ENCODE measurements around the gene PRRX2. TPM values are rescaled to one million over a fixed set of nuclear protein-coding genes. Genes with fewer than 3 reads are reported as not detected.

The PRRX2 gene
- total and polyA plus RNA-seq, 2 of the 4 experiments (the other 2 are of a cell fraction): 12.7 to 35.5 TPM

- TF ChIP-seq USF2 (IDR thresholded peaks at IDR 0.05; ENCODE audit: low read depth, low read length) (no peak), SMC3 (IDR thresholded peaks at IDR 0.05; ENCODE audit: low read depth, low read length) (no peak), RFX5 (IDR thresholded peaks at IDR 0.05; ENCODE audit: low read depth, low read length) (no peak), FOS (IDR thresholded peaks at IDR 0.05; ENCODE audit: low read depth, low read length) (no peak)
Observed at GRCh38 chr9:129728744-129729143, 63.3 kb downstream of the PRRX2 start (continued).

GRCh38 chr9:129731477-129732085 lies 66.1 kb downstream of the PRRX2 start:
- no peak overlapping the region for H2BK120ac ChIP-seq (ENCODE audit: low read depth, low read length)
- H3K14ac ChIP-seq (replicated peaks; ENCODE audit: low read depth, low read length): no peak overlapping the region
- ChIA-PET POLR2A (ENCODE audit: unreplicated experiment) (no interaction called here), CTCF (interaction anchor here (0.7 kb wide), 1 partner anchor 191 kb away, joined by 4 read pairs; no protein-coding TSS in a partner anchor)
- no peak overlapping the region for H4K91ac ChIP-seq (ENCODE audit: insufficient read depth, low read depth, low read length)
- H2AK5ac ChIP-seq (ENCODE audit: low read depth, low read length): no peak overlapping the region
- no peak overlapping the region for H3K4ac ChIP-seq (ENCODE audit: low read depth, low read length)
- no peak overlapping the region for H2BK20ac ChIP-seq (ENCODE audit: low read depth, low read length)
- no peak overlapping the region for H4K5ac ChIP-seq (ENCODE audit: low read depth, low read length)
- H3K36me3 ChIP-seq (ENCODE audit: control insufficient read depth, insufficient read depth, low read length): no peaks in the 10 kb centered on the region
- H2AFZ ChIP-seq (replicated peaks; ENCODE audit: low read length, poor library complexity): no peak overlapping the region
- in situ Hi-C loops (cut with MboI; ENCODE audit: low sequenced_read_pairs): no loop called here
- H3K56ac ChIP-seq (ENCODE audit: extremely low read depth, insufficient read depth, low read length): no peak overlapping the region
- H3K4me3 ChIP-seq (ENCODE audit: insufficient read depth, low read depth, low read length): no peak overlapping the region
- no peak overlapping the region for H3K18ac ChIP-seq (ENCODE audit: low read depth, low read length)
- ATAC-seq (ENCODE audit: low read depth) (no peak), DNase-seq (no peak)
- no peak overlapping the region for H3K4me2 ChIP-seq (ENCODE audit: low read depth, low read length)
- intact Hi-C loops (cut with micrococcal nuclease): no loop called here
- no peaks in the 10 kb centered on the region for H4K20me1 ChIP-seq (ENCODE audit: insufficient read depth, low read length)
- H3K9ac ChIP-seq (ENCODE audit: low read depth, low read length): no peak overlapping the region
- no peaks in the 10 kb centered on the region; the same call in 1 of the 2 replicates for H3K27me3 ChIP-seq (ENCODE audit: control insufficient read depth, insufficient read depth, low read length)
- H4K8ac ChIP-seq (ENCODE audit: low read depth in 2 of 2, low read length in 2 of 2): no peak overlapping the region
- H2BK15ac ChIP-seq (ENCODE audit: low read depth, low read length): no peak overlapping the region
- H3K9me3 ChIP-seq (ENCODE audit: control insufficient read depth, insufficient read depth, low read length): no peaks in the 10 kb centered on the region
- H3K9me1 ChIP-seq (ENCODE audit: insufficient read depth, low read length): no peaks in the 10 kb centered on the region
- H2BK5ac ChIP-seq (ENCODE audit: low read depth, low read length, poor library complexity, severe bottlenecking): no peak overlapping the region
- dilution Hi-C loops (cut with HindIII; ENCODE audit: low sequenced_read_pairs, unreplicated experiment): no loop called here
- no peaks in the 10 kb centered on the region for H3K79me1 ChIP-seq (ENCODE audit: low read depth in 1 of 2, low read length in 2 of 2)
- WGBS, 2 experiments (ENCODE audit: extremely low coverage in 2 of 2, insufficient read length in 1 of 2): no CpG with 5 or more reads among the region's 6 CpGs
- H3K4me1 ChIP-seq (ENCODE audit: control insufficient read depth, insufficient read depth, low read length): no peaks in the 10 kb centered on the region; the same call in 1 of the 2 replicates
- H3K27ac ChIP-seq (ENCODE audit: insufficient read depth, low read length): no peak overlapping the region
- H2AK9ac ChIP-seq (replicated peaks; ENCODE audit: low read depth, low read length, poor library complexity): no peak overlapping the region
- BruUV-seq (replicated peaks): no TSS peak
- no peak overlapping the region for H3K23ac ChIP-seq (ENCODE audit: low read depth, low read length)
- TF ChIP-seq NFE2L2 (IDR thresholded peaks at IDR 0.05; ENCODE audit: low read depth, low read length) (no peak), BHLHE40 (IDR thresholded peaks at IDR 0.05; ENCODE audit: low read depth, low read length) (no peak), CTCF (conservative IDR thresholded peaks at IDR 0.05; ENCODE audit: low read depth, low read length) (no peak), FOS (IDR thresholded peaks at IDR 0.05; ENCODE audit: low read depth, low read length) (no peak), SMC3 (IDR thresholded peaks at IDR 0.05; ENCODE audit: low read depth, low read length) (no peak), ELK1 (IDR thresholded peaks at IDR 0.05; ENCODE audit: borderline replicate concordance, low read depth, low read length) (no peak), MXI1 (IDR thresholded peaks at IDR 0.05; ENCODE audit: borderline replicate concordance, low read depth, low read length) (no peak), CEBPB (IDR thresholded peaks at IDR 0.05; ENCODE audit: low read depth, low read length) (no peak), MAFK (IDR thresholded peaks at IDR 0.05; ENCODE audit: low read depth, low read length) (no peak), USF2 (IDR thresholded peaks at IDR 0.05; ENCODE audit: low read depth, low read length) (no peak)

All from IMR-90 (cell line).